Activated CD8-positive, alpha-beta memory T cell treated with anti-CD3 and anti-CD28 coated beads, Interleukin-2, amount 50 U/mL, for 24 hours (primary cell): Measurements from ENCODE around the gene MORN1.
"Not testable (repeated sequence)": the region's sequence is repeated elsewhere in the genome, so short reads cannot be mapped to it uniquely, and the experiment has no call there.

Experiments used
- DNase-seq: peaks from one replicate; pipeline ENCODE4 v3.0.0-alpha.2; 2020; ENCODE audit errors: extremely low read depth

Gene MORN1

DNA sequence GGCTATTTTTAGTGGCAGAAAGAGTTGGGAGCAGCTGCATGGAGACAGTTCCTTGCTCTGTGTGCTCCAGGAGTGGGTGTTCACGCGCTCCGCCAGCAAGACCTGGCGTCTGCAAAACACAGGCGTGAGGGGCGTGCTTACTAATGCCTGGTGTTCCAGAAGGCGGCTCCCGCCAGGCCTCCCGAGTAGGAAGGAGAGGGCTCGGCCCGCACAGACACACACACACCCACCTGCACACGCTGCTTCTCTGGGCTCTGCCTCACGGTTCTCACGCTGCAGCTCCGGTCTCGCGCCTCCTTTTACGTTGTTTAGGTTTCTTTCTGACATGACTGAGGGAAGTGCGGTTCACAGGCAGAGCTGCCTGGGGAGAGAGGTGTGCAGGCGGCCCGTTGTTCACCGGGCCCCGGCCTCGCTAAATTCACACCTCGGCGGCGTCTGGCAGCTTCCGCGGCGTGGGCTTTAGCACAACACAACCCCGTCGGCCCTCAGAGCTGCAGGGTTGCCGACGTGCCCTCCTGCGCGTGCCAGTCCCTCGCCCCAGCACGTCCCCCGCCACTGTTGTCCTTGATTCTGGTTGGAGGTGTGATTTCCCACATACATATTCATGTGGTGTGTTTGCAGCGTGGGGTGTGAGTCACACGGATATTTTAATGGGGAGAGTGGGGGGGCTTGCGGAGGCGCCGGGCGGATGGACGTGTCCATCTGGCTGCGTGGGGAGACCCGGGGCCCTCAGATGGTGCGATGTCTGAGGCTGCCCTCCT lies 86.3 kb downstream of the MORN1 start:
- no peak for DNase-seq

DNA sequence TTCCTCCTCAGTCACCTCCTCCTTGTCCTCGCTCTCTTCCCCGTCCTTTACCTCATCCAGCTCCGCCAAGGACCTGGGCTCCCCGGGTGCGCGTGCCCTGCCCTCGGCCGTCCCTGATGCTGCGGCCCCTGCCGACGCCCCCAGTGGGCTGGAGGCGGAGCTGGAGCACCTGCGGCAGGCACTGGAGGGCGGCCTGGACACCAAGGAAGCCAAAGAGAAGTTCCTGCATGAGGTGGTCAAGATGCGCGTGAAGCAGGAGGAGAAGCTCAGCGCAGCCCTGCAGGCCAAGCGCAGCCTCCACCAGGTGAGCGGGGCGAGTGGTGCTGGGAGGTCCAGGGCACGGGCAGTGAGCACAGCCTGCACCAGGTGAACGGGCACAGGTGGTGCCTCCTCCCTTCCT lies 87.1 kb downstream of the MORN1 start:
- no peak for DNase-seq

DNA sequence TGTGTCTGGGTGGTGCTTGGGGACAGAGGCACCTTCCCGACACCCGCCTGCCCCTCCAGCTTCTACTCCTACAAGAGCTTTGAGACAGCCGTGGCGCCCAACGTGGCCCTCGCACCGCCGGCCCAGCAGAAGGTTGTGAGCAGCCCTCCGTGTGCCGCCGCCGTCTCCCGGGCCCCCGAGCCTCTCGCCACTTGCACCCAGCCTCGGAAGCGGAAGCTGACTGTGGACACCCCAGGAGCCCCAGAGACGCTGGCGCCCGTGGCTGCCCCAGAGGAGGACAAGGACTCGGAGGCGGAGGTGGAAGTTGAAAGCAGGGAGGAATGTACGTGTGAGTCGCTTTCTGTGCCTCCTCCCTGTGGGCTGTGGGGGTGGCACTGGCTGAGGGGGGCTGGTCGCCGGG lies 87.6 kb downstream of the MORN1 start:
- no peak for DNase-seq

DNA sequence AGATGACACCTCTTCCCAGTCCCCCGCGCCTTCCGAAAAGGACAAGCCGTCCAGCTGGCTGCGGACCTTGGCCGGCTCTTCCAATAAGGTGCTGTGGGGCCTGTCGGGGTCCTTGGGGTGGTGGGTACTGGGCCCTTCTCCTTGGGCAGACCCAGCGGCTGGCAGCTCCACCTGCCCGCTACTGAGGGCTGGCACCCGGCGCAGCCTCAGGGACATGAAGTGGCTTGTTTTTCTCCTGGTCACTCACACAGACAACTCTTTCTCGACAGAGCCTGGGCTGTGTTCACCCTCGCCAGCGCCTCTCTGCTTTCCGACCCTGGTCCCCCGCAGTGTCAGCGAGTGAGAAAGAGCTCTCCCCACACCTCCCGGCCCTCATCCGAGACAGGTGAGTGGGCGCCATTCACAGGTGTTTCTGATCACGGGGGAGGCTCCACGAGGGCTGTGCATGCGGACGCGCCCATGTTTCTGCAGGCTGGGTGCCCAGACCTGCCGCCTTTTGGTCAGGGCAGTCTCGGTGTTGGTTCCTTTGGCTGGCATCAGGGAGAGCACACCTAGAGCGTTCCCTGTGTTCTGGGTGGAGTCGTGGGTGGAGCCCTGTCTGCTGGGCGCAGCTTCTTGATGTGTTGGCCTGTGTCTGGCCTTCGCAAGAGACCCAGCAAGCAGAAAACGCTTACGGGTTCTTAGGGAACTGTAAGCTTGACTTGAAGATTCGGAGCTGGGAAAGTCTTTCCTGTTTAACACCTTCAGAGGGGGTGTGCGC lies 88.2 kb downstream of the MORN1 start:
- DNase-seq = no peak

DNA sequence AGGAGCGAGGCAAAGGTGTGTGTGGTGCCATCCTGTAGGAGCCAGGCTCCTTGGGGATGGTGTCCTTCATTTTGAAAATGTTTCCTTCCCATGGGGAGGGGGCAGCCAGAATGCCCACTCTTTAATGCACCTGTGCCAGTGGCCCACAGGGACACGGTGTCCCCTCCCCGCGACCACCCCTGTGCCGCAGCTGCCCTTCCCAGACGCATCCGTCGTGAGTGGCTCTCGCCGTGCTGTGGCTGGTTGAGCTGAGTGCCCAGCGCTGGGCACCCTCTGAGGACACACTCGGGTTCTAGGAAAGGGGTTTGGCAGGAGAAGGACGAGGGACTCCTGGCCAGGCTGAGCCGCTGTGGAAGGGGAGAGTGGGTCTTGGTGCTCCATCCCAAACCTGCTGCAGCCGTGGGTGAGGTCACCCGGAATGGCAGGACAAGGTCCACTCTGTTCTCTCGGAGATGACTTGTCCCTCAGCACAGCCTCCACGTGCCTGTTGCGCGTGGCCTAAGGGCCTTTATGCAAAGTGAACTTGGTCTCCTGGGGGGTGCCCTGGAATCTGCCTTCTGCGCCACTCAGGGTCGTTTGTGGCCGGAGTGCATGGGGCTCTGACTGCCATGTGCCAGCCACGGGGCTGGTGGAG lies 88.9 kb downstream of the MORN1 start:
- no peak for DNase-seq

DNA sequence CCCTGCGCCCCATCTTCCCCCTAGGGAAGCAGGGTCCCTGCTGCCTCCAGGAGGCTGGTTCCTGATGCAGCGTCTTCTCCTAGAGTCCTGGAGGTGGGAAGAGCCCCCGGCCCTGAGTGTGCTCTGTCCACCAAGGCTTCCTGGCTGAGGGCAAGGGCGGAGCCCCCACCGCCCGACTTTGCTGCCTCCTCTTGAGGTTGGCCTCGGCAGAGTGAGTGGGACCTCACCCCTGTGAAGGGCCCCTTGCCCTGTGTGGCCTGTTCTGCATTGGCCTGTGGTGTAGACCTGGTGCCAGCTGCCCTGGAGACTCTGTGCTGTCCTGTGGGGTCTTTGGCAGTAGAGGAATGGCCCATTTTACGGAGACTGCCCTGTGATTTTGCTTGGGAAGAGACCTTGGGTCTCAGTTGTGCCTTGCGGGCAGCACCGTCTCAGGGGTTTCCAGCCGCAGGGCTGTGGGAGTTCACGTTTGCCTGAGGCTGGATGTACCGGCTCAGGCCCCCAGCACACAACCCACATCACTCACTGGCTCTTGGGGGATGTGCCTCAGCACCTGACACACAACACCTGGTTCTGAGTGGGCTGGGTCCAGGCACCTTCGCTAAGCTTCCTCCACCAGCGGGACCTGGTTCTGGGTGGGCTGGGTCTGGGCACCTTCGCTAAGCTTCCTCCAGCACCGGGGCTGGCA lies 89.6 kb downstream of the MORN1 start:
- DNase-seq = no peak

DNA sequence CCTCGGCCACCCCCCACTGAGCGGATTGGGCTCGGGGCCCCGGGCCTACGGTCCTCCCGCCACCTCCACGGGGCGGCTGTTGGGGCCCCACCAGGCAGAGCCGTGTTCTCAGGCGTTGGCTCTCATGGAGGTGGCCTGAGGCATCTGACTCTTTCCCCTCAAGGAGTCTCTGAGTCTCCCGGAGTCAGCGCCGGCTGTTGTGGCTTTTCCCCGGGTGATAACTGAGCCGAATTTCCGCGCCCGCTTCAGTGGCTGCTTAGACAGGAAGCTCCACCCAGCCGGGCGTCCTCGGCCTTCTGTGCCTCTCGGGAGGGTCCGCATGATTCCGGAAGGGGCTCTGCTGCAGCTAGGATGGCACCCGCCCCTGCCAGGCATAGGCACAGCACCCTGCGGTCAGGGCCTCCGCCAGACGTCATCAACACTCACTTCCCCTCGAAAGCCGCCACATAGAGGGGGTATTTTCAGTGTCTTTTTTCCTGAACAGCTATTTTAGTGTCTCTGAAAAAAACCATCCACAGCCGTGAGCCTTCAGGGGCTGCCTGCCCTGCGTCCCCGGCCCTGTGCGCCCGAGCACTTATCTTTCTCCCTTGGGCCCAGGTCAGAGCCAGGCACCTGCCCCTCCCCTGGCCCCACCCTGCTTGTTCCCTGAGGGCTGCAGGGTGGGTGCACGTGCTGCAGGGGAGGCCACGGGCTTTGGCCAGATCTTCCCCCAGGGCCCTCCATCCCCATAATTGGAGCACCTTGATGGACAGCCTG lies 90.3 kb downstream of the MORN1 start:
- DNase-seq = peak; percentile 75

DNA sequence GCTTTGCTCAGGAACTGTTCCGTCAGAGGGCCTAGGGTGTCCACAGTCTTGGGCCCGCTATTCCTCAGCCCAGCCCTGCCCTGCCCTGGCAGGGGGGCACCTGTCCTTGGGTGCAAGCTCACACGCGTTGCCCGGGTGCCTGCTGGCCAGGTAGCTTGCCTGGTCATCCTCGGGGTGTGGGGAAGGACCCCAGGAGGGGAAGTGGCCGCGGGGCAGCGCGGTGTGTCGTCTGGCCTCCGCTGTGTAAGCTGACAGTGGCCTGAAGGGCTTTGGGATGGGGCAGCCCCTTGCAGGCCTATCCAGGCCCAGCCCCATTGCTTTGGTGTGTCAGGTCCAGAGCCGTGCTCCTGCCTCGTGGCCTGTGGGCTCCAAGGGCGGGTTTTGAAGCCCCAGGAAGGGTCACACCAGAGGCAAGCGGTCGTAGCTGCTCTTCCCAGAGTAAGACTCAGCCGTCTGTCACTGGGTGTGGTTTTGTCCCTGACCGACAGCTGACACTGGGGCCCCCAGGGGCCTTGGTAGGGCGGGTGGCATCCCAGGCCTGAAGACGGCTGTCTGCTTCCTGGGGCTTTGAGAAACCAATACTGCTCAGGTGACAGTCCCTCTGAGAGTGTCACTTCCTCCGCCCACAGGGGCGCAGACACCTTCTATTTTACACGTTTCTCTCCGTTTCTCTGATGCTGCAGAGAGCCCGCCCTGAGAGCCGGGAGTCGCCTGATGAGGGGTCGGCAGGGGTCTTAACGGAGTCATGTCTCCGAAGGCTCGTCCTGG lies 91.2 kb downstream of the MORN1 start:
- peak; percentile 60 for DNase-seq

DNA sequence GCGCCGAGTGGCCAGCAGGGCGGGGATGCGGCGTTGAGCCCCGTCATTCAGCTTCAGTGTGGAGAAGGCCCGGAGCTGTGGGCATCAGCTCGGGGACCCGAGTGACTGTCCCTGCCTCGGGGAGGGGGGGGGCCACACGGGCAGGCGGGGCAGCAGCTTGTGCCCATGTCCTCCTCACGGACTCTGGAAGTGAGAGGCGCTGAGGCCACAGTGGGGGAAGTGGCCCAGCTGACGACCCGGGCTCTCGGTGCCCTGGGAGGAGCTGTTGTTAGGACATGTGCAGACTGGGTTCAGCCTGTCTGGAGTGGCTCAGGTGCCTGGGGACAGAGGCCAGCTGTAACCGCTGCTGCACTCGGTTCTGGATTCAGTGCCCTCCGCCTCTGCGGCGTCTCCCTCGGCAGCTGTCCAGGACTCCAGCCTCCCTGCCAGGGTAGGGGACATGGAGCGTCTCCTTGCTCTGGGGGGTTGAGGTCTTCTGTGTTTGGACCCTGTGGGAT lies 92.2 kb downstream of the MORN1 start:
- DNase-seq = no peak

DNA sequence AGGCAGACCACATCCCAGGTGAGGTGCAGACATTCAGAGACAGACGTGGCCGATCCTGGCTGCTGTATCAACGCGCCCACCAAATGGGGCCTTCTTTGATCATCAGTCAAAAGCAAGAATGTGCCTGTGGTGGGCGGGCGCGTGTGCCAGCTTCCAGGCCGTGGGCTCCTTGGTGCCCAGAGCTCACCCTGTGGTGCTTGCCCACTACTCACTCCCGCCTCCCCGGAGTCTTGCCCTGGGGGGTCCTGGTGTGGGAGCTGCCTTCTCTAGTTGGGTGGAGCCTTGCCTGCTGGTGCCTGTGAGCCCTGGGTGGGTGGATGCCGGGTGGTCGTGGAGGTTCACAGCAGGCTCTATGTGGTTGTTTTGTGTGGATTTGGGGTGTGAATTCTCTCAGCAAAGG lies 92.7 kb downstream of the MORN1 start:
- no peak for DNase-seq

DNA sequence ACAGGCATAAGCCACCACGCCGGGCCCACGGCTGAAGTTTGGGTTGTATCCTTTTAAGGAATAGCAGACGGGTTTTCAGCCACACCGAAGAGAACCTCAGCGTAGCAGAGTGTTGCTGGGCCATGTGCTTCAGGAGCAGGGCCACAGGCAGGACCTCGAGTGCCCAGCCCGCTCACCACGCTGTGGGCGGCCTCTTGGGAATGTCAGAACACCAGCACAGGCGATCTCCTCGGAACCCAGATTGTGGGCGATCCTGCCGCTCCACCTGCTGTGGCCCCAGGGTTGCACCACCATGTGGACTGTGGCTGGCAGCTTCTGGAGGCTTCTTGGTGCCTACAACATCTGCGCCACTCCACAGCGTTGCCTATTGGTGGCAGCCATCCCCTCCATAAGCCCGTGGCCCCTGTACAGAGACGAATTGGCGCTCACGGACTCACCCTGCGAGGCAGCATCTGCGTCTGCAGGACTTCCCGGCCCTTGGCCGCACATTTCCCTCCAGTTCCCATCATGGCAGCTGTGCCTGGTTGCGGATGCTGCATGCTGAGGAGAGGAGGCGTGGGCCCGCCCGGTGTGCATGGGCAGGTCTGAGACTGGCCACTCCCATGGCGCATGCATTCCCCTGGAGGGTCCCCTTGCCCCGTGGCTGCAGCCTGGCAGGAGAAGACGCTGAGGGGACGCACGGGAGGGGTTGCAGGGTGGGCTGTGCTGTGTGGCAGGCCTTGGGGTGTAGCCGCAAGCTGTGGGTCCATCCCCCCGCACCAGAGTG lies 93.9 kb downstream of the MORN1 start:
- no peak for DNase-seq

DNA sequence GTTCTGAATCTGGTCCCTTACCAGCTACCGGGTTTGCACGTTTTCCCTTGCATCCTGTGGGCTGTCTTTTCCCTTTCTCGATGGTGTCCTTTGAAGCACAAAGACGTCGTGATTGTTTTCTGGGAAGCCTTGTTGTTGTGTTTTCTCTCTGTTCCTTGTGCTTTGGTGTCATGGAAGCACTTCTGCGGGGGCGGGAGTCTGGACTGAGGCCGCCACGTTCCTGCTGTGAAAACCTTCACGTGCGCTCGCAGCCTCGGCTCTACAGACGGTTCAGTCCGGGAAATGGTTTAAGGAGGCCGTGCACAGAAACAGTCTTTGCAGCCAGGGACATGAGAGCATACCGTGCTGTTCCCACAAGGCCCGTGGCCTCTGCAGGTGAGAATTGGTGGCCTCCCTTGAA lies 94.7 kb downstream of the MORN1 start:
- no peak for DNase-seq

DNA sequence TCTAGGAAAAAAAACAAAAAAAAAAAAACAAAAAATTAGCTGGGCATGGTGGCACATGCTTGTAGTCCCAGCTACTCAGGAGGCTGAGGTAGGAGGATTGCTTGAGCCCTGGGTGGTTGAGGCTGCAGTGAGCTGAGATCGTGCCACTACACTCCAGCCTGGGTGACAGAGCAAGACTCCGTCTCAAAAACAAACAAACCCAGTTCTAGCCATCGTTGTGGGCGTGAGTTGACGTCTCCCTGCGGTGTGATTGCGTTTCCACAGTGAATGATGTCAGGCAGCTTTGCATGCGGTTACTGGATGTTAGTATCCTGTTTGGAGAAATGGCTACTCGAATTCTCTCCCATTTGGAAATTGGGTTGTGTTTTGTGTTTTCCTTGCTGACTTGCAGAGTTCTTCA lies 95.1 kb downstream of the MORN1 start:
- not testable (repeated sequence) for DNase-seq

DNA sequence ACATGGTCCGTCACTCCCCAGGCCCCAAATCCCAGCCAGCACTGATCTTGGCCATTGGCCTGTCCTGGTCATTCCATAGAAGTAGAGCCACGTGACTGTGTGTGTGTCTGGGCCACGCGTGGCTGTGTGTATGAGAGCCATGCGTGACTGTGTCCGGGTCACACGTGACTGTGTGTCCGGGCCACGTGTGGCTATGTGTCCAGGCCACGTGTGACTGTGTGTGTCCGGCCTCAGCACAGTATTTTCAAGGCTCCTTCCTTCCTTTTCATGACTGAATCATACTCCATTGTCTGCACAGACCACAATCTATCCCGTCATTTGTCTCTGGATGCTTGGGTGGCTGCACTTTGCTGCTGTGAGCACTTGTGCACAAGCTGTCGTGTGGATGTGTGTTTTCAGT lies 95.8 kb downstream of the MORN1 start:
- DNase-seq = no peak

DNA sequence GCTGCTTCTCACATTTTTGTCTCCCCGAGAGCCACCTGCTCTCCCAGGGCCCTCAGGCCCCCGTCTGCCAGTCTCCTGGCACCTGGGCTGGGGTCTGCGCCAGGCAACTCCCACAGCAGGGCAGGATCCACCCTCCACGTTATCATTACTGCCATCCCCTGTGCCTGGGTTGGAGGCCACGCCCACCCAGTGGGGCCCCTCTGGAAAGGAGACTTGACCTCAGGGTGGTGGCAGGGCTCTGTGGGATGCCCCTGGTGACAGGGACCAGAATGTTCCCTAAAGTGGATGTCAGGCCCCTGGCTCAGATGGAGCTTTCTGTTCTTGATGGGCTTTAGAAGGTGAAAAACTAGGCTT lies 96.7 kb downstream of the MORN1 start:
- no peak for DNase-seq

DNA sequence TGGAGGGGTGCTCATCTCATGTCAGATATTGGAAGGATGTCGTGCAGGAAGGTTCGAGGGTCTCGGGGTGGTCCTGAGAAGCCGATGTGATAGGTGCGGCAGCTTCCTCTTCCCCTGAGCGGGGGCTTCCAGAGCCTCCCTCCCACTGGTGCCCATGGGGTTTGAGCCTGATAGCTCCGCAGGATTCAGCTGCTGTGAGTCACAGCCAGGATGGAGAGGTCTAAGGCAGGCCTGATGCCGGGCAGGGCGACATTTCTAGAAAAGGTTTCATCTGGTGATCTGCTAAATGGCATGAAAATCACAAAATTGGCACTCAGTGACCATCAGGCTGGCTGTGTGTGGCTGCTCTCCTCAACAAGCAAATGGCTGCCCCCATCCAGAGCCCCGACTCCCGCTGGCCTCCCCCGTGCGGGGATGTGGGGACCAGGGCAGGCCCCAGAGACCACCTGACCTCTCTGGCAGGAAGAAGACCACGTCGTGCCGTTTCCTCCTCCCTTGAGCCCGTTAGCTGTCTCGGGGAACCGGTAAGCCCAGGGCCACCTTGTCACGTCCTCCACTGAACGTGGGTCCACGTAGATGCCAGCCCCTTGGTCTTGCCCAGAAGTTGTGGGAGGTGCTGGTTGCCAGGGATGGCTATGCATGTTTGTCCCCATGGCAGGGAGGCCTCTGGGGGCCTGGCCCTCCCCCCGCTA lies 97.2 kb downstream of the MORN1 start:
- DNase-seq = no peak

DNA sequence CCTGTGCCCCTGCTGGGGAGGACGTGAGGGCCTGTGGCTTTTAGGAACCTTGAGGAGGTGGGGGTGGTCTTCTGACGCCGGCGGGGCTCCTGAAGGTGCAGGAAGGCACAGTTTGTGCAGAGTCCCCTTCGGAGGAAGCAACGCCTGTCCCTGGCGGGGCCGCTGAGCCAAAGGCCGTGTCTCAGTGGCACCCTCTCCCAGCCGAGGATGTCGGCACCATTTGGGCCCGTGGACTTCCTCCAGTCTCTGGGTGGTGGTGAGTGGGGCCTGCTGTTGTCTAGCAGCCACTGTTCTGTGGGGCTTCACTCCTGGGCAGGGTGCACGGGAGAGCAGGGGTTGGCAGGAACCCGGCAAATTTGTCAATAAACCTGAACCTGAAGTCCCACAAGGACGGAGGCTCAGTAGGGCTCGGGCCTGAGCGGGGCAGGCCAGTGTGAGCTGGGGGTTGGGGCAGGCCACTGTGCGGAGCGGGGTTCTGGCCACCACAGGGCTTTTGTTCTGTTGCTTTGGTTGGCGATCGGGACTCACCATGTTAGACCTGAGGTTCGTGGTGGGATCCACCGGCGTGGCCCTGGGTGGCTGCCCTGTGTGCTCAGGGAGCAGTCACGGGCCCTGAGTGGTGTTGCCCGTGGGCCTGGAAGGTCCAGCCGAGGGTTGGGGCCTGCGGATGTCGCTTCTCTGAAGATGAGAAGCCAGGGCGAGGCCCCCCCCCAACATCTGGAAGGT lies 98.5 kb downstream of the MORN1 start:
- no peak for DNase-seq

DNA sequence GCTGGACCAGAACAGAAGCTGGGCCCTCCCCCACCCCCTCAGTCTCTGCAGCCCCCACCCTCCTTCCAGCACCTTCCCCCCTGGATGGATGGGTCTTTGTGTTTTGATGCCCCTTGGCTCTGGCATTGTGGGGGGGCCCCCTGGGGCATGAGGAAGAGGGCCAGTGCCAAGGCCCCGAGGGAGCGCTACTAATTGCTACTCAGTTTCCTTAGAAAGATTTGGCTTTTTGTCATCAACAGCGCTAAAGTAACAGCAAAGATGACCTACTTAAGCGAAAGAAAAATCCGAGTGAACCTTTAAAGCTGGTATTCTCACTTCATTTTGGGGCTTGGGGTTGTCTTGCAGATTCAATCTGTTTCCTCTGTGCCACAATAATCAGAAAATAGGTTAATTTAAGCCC lies 99.8 kb downstream of the MORN1 start:
- DNase-seq = no peak
